Stimulated activated CD4-positive, alpha-beta T cell treated with anti-CD3 and anti-CD28 coated beads, Interleukin-15, amount 100 ng/mL, for 1 hour (primary cell): ENCODE data around the gene SP2.
"Not testable (repeated sequence)": the region's sequence is repeated elsewhere in the genome, so short reads cannot be mapped to it uniquely, and the experiment has no call there.

Source experiments
- DNase-seq, 2 donors: peaks; one replicate each; pipeline ENCODE4 v3.0.0-alpha.2; 2020; ENCODE audit warnings: low read depth in 1 of 2, low spot score in 1 of 2

Gene SP2

DNA sequence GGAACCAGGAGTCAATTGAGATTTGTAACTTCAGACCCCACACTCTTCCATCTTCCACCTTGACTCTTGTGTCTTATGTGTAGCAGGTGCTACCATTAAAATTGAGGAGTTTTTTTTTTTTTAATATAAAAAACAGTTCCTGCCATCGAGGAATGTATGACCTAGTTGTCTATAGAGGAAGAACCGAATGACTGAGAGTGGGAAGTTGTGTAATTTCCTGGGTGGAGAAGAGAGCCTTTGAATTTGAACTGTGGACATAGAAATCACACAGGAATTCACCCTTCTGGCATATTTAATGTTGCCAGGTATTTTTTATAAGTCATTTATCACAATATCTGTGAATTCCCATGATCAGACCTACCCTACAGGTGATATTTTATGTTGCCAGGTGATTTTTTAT lies 22.0 kb downstream of the SP2 start:
- no peak for DNase-seq

DNA sequence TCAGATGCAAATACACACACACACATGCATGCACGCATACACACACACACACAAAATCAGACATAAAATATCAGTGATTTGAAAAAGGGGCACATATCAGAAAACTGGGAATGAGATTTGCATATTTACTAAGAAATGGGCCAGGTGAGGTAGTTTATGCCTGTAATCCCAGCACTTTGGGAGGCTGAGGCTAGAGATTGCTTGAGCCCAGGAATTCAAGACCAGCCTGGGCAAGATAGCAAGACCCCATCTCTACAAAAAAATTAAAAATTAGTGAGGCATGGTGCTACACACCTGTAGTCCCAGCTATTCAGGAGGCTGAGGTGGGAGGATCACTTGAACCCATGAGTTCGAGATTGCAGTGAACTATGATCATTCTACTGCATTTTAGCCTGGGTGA lies 23.0 kb downstream of the SP2 start:
- no peak for DNase-seq

DNA sequence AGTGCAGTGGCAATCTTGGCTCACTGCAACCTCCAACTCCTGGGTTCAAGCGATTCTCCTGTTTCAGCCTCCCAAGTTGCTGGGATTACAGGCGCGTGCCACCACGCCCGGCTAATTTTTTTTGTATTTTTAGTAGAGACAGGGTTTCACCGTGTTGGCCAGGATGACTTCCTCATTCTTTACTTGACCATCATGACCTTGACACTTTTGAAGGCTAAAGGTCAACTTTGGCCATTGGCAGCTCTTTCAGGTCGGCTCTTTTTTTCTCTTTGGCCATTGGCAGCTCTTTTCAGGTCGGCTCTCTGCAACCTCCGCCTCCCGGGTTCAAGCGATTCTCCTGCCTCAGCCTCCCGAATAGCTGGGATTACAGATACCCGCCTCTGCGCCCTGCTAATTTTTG lies 23.9 kb downstream of the SP2 start:
- not testable (repeated sequence) for DNase-seq

DNA sequence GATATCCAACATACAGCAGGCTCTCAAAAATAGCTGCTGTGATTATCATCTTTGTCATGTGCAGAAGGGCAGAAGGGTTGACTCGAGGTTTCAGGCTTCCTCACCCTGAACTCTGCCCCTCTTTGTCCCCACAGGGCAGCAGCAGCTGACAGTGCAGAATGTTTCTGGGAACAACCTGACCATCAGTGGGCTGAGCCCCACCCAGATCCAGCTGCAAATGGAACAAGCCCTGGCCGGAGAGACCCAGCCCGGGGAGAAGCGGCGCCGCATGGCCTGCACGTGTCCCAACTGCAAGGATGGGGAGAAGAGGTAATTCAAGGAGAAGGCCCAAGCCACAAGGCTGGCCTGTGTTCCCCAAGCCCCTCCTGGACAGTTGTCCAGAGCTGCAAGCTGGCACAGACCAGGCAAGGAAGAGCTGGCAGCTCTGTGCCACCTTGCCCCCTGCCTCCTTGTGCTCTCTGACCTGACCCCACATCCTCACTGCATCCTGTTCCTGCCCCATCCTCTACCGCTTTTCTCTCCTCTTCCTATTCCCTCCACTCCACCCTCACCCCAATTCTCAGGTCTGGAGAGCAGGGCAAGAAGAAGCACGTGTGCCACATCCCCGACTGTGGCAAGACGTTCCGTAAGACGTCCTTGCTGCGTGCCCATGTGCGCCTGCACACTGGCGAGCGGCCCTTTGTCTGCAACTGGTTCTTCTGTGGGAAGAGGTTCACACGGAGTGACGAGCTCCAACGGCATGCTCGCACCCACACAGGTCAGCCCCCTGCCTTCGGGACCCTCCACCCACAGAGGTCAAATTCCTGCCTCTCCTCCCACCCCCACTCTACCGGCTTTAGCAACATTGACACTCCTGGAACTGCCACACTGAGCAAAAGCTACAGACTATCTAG lies 29.0 kb downstream of the SP2 start:
- no peak for DNase-seq

DNA sequence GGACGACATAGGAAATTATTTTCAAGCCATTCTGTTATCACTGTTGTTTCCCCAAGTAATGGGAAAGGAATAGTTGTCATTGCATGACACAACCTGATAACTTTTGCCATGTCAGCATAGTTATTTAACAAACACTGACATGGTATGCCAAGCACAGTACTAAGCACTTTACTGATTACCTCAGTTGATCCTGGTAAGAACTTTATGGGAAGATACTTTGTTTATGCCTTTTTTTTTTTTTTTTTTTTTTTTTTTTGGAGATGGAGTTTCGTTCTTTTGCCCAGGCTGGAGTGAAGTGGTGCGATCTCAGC lies 29.6 kb downstream of the SP2 start:
- DNase-seq, result no peak

DNA sequence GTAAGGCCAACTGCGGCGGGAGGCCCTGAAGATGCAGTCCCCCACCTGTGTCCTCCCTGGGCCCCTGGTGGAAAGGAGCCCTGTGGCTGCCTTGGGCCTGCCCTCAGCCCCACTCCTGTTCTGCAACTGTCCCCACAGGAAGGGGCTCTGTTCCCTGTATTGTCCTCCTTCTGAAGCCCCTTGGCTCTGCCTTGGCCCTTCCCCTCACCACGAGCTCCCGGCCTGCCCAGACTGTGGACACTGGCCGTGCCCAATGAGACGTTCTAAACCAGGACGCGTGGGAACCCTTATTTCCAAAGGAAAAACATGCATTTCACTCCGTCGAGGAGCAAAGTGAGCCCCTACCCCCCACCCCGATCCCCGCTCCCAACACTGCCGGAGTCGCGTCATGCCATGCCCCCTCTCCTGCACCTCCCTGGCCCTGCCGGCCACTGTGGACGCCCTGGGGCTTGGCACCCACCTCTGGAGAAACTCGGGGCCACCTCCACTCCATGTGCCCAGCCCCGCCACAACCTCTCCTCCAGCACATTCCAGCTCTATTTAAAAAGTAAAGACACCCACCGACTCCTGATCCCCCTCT lies 31.9 kb downstream of the SP2 start:
- no peak for DNase-seq

DNA sequence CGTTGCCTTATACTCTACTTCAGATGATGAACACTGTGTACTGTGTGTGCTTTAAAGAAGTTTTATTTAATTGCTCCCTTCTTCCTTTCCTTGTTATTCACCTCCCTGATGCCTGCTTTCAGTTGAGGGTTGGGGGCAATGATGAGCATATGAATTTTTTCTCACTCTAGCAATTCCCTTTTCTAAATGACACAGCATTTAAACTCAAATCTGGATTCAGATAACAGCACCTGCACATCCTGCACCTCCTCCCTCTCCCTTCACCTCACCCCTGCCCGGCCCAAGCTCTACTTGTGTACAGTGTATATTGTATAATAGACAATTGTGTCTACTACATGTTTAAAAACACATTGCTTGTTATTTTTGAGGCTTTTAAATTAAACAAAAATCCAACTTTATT lies 32.4 kb downstream of the SP2 start:
- DNase-seq, result no peak

DNA sequence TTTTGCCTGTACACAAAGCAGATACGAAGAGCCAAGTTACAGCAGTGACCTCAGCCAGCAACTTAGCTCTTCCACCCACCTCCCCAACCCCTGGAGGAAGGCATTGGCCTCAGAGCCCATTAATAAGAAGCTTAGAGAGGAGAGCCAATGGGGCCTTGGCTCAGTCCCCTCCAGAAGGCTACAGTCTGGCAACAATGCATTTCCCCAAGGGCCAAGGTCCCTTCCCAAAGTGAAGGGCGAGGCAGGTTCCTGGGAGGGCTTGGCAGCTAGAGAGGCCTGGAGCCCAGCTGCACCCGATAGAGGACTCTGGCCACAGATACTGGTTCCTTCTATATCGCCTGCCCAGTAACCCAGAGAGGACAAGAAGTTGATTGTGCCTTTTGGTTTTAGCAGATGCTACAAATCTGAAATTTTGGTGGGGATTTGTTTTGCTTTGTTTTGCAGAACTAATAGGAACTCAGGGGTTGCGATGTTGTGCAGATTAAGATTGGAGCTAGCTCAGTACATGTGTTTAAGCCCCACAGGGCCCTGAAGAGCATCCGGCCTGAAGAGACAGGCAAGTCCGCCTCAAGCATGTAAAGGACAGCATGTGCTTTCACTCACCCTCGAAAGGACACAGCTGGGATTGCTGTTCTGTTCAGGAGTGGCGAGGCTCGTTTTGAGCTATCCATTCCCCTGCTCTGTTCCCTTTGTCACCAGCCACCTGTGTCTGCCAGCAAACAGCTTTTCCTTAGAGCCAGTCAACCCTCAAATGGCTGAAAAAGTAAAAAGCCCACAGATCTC lies 33.4 kb downstream of the SP2 start:
- DNase-seq, result no peak

DNA sequence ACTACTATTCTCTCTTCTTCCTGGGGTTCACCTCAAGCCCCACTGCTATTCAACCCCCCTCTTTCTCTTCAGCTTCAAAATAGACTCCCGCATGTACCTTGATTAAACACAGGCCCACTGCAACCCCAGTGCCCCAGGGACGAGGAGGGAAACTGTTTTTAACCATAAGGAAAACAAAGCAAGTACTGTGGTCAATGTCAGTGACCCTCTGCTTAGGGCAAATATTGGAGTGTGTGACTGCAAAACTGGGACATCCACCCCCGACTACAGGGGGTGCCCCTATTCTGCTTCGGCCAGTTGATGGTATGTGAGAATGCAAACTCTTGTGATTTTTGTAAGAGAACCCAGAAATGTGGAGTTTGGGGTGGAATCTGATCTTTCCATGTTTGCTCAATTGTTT lies 35.8 kb downstream of the SP2 start:
- no peak for DNase-seq

DNA sequence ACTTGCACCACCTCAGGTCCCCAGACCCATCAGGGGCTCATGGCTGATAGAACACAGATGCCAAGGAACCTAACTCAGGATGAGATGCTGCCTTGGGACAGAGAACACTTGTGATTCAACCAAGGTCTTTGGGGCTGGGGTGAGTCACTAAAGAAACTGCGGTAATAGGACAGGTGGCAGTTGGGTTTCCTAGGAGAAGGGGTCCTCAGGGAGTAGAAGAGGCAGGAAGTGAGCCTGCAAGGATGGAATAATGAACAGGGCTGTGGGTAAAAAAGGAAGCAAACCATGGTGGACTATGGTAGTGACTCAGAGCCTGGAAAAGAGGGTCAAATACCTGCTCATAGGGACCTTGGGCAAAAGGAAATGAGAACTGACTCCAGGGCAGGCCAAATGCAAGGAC lies 38.8 kb downstream of the SP2 start:
- DNase-seq, result no peak

DNA sequence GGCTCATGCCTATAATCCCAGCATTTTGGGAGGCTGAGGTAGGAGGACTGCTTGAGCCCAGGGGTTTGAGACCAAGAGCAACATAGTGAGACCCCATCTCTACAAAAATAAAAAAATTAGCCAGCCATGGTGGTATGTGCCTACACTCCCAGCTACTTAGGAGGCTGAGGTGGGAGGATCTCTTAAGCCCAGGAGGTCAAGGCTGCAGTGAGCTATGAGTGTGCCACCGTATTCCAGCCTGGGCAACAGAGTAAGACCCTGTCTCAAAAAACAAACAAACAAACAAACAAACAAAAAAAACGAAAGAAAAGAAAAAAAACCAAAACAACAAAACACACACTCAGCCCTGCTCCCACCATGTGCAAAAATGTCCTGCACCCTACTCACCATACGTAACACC lies 39.4 kb downstream of the SP2 start:
- not testable (repeated sequence) for DNase-seq

DNA sequence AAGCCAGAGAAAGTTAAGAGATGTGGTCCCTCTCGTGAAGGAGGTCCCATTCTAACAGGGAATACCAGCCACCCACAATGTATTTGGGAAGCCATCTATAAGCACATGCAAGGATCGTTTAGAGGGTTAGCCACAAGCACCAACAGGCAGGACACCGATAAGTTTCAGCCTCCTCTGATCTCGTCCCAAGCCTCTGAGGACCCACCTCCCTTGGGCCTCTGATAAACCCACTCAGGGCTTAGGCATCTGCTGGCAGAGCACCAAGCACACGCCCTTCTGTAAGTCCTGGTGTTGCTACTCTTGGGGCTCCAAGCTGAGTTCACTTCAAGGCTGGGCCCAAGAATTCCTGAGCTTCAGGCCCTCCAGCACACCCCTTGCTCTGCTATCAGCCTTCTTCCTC lies 39.9 kb downstream of the SP2 start:
- no peak for DNase-seq

DNA sequence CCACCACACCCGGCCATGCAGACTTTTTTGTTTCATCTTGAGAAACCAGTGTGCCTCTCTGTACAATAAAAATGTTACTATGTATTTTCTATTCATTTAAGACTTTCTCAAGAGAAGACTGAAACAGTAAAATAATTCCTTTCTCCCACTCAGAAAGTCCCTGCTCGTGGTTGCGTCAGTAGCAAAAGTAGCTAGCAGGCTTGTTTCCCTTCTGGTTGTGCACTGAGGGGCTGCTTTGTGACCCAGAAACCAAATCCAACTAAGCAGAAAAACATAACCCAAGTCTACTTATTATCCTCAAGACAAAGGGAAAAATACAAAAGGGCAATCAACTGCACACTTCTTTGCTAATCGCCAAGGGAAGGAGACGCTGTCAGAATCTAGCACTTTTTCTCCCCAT lies 41.9 kb downstream of the SP2 start:
- DNase-seq, result no peak

DNA sequence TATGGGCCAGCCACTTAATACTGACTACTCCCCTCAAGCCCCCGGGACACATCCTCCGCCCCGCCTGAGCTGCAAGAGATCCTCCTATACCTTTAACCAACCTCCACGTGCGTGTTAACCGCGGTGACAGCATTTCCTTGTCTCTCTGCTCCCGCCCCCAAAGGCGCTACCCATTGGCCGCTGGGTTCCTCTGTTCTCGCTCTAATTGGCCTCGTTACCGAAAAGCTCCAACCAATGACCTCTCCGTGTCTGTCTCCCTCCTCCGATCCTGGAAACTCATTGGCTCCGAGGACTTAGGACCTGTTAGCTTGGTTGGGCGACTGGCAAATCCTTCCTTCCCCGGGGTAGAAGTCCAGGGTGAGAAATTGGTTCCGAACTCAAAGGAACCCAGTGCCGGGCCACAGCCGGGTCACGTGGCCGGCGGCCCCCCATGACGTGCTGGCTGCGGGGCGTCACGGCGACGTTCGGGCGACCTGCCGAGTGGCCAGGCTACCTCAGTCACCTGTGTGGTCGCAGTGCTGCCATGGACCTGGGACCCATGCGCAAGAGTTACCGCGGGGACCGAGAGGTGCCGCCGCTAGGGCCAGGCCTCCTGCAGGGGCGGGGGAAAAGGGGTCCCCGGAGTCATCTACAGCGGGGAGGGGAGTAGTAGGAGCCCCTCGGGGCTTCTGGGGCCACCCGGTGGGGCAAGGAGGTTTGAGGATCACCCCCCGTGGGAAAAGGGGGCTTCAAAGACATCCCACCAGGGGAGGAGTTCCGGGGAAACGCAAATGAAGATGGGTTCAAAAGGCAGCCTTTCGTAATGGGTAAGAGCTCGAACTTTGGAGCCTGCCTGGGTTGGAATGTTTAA lies 45.4 kb downstream of the SP2 start, which contains the start of gene PNPO:
PNPO (plus strand) TSS at position 326 of the 850 bp plus-strand sequence; CDS start at position 431, 105 bp downstream.
- DNase-seq, result peak; percentile 78 to 84

DNA sequence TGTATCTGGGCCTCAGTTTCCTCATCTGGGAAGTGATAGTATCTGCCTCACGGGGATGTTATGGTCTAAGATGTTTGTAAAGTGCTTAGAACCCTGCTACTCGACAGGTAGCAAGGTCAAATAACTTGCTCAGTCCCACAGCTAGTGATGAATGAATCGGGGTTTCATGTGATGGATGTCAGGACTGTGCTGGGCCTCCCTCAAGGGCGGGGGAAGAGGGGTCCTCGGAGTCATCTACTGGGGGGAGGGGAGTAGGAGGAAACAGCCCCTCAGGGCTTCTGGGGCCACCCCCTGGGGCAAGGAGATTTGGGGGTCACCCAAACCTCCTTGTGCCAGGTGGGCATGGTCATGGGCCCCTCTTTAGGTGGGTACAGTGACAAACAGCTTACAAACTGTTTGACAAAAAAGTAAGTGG lies 46.1 kb downstream of the SP2 start:
- no peak for DNase-seq

DNA sequence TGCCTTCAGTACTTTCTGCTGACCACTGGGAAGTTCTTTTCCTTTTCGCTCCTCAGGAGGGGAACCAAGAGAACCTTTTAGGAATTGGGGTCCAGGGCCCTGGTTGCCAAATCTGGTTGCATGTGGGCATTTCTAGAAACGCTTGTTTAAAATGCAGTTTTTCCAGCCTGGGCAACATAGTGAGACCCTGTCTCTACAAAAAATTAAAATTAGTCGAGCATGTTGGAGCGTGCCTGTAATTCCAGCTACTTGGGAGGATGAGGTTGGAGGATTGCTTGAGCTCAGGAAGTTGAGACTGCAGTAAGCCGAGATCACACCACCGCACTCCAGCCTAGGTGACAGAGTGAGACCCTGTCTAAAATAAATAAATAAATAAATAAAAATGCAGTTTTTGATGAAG lies 46.5 kb downstream of the SP2 start:
- no peak for DNase-seq

DNA sequence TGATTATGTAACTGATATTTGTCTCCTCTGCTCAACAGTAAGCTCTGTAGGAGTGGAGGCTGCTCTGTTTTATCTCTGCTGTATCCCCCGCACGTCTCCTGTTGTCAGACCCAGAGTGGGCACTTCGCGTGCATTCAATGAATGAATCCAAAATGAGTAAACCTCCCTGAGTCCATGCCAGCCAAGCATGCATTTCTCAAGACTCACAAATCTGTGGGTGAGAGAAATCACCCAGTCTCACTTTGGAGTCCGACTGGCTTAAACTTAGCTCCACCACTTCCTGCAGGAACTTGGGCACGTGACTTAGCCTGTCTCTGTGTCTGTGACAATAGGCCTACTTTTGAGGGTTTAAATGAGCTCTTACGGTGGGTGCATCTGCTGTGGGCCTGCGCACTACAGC lies 49.0 kb downstream of the SP2 start:
- no peak for DNase-seq

DNA sequence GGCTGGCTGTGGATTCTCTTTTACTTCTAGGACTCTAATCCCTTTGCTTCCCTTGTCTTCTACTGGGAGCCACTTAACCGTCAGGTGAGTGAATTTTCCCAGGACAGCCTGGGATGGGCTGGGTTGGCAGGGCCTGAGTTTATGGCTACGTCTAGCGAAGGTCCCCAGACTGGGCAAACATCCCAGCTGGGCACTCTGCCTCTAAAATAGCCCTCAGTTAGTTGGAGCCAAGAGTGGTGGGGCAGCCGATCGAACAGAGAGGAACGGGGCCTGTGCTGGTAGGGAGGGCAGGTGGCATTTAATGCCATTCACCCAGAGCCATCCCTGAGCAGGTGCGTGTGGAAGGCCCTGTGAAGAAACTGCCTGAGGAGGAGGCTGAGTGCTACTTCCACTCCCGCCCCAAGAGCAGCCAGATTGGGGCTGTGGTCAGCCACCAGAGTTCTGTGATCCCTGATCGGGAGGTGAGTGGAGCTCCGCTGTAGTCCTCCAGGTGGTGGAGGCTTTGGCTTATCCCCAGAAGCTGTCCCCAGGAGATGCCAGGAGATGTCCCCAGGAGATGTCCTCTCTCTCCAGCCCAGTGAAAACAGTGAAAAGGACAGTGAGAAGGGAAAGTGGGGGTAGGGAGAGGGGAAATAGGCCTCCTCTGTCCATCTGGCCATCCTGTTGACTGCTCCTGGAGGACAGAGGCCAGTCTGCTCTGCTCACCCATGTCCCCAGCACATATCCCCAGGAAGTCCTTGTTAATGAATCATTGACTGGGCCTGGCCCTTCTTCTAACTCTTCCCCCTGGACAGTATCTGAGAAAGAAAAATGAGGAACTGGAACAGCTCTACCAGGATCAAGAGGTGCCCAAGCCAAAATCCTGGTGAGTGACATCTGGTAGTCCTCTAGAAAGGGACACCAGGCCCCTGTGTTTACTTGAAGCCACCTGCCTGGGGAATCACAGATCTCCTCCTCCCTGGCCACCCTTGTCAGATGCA lies 49.8 kb downstream of the SP2 start:
- no peak for DNase-seq

DNA sequence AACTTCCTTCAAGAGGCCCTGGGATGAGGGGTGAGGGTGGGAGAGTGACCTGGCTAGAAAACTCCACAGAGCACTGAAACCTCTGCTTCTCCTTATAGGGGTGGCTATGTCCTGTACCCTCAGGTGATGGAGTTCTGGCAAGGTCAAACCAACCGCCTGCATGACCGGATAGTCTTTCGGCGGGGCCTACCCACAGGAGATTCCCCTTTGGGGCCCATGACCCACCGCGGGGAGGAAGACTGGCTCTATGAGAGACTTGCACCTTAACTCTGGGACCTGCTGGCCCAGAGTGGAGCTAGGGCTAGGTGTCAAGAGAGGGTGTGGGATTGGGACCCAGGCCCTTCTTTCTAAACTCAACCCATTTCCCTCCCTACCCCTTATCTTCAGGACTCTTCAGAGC lies 50.5 kb downstream of the SP2 start:
- DNase-seq, result no peak

DNA sequence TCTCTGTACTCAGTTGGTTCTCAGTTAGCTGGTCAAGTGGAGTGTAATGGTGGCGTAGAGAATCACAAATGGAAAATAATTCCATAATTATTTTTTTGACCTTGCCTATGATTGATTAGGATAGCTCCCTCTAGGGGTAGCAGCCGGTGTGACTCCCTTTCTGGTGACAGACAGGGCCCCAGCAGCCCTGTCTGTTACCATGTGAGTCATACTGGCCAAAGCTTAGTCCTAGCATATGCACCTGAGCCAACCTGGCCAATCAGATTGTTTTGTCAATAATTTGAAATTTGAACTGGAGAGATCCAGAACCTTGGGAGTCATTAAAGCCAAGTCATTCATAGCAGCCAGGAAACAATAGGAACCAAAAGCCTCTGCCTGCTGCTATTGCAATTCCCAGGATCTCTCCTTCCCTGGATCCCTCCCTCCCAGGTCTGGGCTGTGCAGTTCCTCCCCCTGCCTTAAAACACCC lies 50.9 kb downstream of the SP2 start:
- DNase-seq, result peak; percentile 29 to 60
